Inflammatory macrophage treated with lipopolysaccharide for 4 hours (primary cell): ENCODE results near the gene LAMA2.

Source experiments
- DNase-seq: peaks from one replicate; pipeline ENCODE4 v3.0.0-alpha.2; 2020

LAMA2 gene

DNA sequence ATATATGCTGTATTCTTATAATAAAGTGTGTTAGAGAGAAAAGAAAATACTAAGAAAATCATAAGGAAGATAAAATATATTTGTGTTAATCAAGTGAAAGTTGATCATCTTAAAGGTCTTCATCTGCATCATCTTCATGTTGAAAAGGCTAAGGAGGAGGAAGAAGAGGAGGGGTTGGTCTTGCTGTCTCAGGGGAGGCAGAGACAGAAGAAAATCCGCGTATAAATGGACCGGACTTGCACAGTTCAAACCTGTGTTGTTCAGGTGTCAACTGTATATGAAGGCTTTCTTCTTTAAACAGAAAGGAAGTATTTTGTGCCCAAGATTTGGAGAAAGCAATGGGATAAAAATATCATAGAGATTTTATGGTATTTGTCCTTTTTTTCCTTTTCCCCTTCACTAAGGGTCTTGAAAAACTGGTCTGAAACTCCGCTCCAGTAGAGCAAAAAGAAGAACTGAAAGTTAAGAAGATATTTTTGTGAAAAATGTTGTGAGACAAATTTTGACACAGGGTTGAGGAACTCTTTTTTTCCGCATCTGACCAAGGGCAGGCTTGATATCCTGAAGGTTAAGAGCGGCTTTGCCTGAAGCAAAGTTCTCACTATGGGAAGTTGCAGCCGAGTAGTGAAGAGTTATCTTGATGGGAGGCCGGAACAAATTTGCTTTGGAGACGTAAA lies 350.7 kb downstream of the LAMA2 start:
- no peak for DNase-seq

DNA sequence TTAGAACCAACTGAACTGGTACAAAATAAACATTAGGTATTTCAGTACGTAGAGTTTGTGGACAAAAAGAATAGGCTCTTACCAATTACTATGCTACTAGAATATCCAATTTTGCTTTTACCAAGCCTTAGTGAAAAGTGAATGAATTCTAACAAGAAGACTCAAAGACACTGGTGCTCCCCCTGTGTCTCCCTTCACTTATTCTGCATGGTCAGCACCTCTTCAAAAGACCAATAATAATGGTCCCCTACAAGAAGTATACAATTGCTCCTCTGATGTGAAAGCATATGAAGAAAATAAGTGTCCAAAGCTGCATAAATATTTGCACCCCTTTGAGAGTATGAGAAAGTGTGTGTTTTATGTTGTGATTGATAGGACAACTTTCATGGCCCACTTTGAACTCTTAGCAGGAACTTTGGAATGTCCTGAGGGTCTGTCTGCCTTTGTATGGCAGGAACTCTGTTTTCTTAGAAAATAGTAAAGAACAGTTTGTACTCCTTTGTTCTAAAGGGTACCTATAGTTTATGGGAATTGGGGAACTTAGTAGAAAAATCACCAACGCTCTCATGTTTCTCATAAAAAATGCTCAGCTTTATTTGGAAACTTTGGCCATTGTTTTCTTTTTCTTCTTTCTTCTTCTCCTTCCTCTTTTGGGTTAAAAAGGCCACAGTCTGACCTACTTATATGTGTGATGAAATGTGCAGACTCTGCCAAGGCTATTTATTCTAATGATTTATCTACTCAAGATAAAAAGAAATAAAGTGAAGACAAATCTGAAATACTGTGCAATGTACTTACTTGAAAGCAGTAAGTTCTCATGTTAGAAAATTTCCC lies 352.4 kb downstream of the LAMA2 start:
- no peak for DNase-seq

DNA sequence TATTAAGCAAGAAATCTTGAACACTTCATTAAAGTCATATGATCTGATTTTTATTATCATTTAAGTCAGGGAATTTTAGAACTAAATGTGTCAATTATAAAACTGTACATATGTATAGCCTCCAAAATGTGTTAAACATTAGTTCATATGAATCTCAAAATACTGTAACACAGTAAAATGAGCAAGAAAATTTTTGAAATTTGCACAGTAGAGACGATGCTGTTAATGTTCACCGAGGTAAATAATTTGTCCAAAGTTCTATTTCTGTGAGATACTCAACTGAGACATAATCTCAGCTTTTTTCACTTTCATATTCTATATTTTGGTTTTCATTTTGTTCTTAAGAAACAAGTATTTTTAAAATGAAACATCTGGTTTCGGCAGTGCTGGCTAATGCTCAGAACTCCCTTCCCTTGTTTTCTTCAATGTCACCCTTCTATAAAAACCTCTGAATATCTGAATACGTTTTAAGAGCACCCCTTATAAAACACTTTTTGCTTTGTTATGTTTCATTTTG lies 353.1 kb downstream of the LAMA2 start:
- DNase-seq = no peak

DNA sequence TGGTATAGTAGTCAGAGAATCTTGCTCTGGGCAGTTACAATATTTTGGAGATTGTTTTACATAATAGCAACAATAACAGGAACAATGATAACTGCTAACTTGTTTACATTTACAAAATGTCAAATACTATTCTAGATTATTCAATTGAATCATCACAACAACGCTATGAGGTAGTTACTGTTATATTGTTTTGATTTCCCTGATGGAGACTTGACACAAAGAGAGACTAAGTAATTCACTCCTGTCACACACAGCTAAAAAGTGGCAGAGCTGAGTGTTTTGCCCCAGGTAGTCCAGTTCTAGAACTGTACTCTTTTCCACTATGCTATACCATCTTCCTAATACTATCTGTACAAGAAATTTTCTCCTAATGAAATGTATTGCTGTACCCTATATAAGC lies 356.1 kb downstream of the LAMA2 start:
- no peak for DNase-seq

DNA sequence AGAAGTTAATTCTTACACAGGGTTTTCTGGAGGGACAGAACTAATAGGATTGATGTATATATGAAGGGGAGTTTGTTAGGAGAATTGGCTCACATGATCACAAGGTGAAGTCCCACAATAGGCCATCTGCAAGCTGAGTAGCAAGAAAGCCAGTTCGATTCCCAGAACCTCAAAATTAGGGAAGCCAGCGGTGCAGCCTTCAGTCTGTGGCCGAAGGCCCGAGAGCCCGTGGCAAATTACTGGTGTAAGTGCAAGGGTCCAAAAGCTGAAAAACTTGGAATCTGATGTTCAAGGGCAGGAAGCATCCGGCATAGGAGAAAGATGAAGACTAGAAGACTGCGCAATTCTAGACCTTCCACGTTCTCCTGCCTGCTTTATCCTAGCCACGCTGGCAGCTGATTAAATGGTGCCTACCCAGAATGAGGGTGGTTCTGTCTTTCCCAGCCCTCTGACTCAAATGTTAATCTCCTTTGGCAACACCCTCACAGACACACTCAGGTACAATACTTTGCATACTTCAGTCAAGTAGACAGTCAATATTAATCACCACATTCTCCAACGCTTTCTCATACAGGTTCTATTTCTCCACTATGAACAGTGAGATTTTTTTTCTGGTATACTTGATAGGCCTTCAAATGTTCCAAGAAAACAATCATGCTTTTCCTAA lies 357.0 kb downstream of the LAMA2 start:
- DNase-seq = no peak

DNA sequence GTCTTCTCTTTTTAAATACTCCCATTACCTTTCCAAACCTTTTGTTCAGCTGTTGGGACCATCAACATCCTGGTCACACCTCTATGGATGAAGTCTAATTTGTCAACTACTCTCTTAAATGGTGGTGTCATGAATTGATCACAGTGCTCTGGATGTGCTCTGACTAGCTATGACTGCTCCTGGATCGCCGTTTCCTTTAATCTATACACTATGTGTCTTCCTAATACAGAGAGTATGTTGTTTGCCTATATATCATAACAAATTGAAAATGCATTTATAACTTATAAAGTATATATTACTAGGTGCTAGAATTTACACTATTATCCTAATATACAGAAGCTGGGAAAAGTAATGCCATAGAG lies 357.5 kb downstream of the LAMA2 start:
- DNase-seq = no peak

DNA sequence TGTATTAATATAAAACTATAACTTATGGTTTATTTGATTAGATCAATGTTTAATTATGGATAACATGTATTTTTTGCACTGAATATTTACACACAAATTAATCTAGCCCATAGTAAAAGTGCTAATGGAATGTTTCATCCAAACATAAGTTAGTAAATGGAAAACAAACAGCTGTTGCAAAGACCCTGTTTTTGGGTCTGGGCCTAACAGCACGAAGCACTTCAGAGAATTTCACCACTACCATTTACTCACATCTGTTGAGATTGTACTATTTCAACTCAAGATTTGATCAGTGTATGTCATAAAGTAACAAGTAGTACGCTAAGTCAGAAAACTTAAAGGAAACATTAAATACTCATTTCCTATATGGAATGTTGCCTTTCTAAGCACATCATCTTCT lies 359.6 kb downstream of the LAMA2 start:
- DNase-seq = no peak

DNA sequence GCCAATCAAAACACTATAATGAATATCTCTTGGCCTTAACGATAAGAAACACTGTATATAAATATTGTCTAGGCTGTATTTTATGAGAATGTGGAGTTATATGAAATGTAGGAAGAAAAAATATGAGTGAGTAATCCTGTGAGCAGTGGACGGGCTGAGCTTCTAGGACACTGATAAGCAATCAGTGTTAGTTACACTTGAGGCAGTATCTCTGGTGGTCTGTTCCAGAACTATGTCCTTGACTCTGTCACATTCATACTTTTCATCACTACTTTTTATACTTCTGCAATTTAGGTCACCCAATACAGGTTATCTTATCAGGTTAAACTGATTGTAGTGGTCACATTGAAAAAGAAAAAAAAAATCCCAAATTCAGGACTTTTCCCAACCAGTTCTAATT lies 360.4 kb downstream of the LAMA2 start:
- DNase-seq = no peak

DNA sequence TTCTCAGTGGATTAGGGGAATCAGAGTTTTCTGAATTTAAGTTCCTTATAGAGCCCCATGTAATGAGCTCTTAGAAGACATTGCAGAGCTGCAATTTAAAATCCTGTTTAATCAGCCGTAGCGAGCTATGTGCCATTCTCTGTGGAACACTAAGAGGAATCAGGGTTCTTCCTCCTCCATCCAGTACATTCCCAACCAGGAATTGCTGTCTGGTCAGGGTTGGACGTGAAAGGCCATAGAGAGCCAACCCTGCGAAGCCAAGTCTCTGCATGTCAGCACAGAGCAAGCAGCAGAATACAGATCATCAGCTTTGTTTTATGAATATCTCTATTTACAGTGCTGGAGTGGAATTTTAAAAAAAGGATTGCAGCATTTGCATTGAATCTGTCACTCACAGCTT lies 366.0 kb downstream of the LAMA2 start:
- DNase-seq = no peak

DNA sequence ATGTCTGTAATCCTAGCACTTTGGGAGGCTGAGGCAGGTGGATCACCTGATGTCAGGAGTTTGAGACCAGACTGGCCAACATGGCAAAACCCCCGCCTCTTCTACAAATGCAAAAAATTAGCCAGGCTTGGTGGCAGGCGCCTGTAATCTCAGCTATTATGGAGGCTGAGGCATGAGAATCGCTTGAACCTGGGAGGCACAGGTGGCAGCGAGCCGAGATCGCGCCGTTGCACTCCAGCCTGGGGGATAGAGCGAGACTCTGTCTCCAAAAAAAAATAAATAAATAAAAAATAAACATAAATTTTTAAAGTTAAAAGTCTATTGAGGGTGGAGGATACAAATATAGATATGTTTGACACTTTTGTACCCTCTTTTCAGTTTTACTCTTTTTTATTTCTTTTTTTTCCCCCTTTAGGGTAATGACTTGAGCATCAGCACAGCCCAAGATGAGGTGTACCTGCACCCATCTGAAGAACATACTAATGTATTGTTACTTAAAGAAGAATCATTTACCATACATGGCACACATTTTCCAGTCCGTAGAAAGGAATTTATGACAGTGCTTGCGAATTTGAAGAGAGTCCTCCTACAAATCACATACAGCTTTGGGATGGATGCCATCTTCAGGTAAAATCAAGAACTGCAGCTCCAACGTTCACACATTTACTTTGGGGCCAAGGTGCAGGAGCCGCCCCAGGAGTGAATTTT lies 368.9 kb downstream of the LAMA2 start:
- peak; percentile 36 for DNase-seq

DNA sequence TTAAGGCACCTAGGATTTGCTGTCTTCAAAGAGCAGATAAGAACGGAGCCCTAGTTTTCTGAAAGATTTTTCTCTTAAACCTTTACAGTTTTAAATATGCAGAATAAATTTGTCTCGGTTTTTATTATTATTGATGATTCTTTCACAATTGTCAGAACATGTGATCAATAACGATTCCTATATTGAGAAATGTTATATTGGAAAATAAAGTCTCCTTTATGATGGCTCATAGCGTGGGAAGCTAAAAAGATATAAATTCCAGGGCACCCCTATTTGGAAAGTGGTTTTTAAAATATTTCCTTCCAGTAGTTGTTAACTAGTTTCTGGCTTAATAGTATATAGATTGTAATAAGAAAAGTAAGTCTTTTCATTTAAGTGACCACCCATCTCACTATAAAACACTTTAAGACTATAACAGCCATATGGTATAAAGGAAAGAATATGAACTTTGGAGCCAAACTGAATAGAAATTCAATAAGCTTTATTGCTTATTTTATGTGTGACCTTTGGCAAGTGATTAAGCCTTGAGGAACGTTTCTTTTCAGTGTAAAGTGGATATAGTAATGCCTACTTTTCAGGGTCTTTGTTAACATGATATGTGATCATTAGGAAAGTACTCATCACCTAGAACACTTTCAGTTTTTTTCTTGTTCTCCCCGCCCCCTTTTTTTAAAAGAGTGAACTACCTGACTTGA lies 369.6 kb downstream of the LAMA2 start:
- no peak for DNase-seq

DNA sequence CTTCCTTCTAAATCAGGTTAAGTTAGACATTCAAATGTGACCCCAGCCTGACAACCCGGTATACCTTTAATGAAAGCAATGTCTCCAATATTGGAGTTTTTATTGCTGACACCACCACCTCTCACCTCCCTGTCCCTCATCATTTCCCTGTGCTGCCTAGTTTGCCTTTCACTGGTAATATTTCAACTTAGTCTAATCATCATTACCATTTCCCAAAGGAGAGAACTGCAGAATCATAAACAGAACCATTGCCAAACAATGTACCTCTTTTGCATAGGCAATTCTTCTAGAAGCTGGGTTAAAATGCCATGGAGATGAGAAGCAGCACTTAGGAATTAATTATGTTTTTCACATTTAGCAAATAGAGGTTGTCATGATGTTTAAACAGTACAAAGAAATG lies 370.3 kb downstream of the LAMA2 start:
- DNase-seq = no peak

DNA sequence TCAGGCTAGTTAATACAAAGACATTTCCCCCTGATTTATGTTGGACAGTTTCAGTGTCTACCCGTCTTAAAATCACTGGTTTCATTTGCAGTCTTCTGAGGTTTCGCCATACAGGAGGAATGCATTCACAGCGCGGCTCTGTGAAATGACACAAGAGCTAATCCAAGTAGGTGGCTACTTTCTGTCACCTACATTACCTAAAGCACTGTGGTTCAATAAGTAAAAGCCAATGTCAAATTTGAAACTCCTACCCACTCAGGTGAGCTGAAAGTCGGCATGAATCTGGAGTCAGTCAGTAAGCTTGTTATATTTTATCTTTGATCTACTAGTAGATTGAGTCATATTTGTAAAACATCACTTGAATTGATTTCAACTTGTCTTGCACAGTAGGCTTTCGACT lies 370.8 kb downstream of the LAMA2 start:
- no peak for DNase-seq

DNA sequence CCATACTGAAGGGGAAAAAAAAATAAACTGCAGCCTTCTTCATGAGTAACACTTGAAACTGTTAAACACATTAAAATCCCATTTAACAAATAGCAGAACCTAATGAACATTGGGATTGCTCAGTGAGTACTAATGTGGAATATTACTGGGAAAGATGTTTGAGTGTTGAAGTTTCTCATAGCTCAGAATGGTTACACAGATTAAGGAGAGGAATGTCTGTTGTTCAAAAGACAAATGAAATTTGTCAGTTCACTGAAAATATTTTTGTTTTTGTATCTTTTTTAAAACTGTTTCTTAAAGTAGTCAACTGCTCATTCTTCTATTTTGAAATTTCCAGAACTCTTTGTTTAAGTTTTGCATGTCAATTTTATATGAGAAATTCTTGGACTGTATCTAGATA lies 374.3 kb downstream of the LAMA2 start:
- no peak for DNase-seq

DNA sequence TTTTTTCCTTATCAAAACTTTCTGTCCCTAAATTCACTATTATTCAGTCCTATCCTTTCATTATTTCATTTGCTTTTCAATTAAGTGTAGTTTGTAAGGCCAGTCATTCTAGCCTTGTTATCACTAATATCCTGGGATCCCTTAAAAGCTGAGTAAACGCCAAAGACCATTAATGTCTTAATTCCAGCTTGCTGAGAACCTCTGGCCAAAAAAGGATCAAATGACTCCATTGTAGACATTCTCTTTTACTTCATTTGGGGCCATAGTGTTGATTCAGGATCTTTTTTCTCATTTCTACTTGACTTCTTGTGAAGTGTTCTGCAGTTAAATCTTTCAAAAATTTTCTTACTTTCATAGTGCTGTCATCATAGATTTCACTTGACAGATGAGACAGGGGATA lies 379.7 kb downstream of the LAMA2 start:
- DNase-seq = no peak

DNA sequence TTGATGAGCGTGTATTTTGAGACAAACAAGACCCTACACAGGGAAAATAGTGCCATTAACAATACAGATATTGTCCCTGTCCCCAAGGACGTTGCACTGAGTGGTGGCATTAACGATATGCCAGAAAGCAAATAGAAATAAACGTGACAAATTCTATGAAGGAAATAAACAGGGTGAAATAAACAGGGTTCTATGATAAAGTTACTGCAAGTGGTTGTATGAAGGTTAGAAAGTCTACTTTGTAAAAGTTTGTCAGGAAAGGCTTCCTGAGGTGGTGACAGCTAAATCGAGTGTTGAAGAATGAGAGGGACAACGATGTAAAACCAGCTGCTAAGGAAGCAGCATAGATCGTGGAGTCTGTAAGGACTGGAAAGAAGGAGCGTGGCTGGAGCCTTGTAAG lies 380.2 kb downstream of the LAMA2 start:
- no peak for DNase-seq

DNA sequence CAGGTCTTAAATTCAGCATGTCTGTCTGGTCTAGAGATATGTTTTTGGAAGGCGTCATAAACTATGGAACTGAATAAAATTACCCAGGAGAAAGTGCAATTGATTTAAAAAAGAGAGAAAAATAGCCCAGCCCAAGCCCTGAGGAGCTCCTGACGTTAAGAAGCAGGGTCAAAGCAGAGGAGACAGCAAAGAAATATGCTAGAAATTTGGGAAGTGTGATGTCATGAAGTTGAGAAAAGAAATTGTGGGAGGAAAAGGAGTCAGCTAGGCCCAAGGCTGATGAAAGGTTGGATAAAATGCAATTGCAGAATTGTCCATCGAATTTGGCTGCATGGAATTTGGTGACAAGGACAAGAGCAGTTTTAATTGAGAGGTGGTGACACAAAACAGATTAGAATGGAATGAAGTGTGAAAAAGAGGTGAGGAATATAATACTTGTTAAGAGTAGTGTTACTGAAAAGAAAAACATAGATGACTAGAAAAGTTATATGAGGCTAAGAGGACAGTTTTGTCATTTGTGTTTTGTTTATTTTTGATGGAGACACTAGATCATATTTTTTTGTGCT lies 381.6 kb downstream of the LAMA2 start:
- DNase-seq = no peak

DNA sequence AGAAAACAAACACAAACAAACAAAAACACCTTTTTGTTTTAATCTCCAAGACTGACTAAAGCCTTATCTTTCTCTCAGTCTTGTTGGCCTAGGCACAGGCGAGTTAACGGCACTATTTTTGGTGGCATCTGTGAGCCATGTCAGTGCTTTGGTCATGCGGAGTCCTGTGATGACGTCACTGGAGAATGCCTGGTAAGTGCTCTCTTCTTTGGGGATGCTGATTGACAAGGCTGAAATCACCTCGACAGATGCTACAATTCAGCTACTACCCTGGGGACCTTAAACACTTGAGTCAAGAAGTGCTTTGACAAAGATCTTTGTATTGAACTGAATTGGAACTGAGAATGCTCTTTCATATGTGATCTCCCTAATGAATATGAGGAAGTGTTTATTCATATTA lies 384.1 kb downstream of the LAMA2 start:
- no peak for DNase-seq

DNA sequence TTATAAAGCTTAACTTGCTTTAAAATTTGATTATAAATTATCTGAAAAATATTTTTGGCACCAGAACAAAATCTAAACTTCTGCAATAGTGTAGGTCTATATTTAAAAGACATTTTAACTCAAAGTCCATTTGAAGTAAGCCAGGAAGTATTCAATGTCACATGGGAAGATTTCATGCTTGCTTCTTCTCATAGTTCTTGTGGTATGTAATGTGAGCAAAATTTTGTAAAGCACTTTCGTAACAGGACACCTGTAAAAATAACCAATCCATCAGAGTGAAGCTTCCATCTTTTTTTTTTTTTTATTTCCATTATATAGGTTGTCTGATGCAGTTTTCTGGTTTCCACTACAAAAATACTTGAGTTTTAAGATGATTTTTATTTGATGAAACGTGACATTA lies 386.1 kb downstream of the LAMA2 start:
- DNase-seq = no peak

DNA sequence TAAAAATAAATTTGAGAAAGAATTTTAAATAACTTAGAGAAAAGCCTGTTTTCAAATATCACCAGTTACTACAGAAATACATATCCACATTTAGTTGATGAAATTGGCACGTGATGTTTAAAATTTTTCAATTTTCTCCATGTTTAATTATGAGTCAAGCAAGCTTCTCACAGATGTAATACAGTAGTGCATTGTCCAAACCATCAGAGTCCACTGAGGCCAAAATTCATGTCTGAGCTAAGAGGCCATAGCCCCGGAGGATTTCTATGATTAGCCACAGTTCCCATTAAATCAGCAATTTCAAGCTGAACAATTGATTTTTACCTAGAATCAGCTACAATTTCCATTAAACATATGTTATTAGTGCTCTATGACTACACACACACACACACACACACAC lies 387.0 kb downstream of the LAMA2 start:
- DNase-seq = no peak

DNA sequence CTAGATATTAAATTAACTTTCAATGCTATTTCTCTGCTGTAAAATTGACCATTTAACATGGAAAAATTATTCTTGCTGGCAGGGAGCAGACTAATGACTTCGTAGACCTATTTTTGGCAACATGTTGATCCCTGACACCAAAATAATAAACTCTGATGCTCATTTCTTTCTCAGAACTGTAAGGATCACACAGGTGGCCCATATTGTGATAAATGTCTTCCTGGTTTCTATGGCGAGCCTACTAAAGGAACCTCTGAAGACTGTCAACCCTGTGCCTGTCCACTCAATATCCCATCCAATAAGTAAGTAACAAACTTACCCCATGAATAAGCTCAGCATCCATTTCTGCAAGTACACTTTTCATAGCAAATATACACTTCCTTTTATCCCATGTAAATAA lies 387.5 kb downstream of the LAMA2 start:
- no peak for DNase-seq

DNA sequence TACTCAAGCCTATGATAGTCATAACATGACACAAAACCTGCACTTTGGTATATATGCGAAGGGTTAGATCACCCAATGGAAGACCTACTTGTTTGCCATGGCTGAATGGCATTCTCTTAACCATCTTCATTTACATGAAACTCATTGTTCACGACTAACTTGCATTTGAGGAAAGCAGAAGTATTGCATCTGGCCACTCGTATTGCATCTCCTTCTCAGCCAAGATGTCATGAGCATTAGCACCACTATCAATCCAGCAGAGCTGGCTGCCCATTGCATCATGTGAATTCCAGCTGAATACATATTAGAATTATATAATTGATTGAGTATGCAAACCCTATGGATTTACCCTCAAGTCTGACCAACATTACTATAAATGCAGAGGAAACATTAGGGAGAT lies 390.2 kb downstream of the LAMA2 start:
- DNase-seq = no peak
